Body of pancreas (tissue), 4 donors: ENCODE results near the gene CCDC148. TPM values are rescaled to one million over a fixed set of nuclear protein-coding genes. Genes with fewer than 3 reads are reported as not detected.

Experiments
- ATAC-seq: fragments of 150-250 bp; one replicate; pipeline ENCODE4 v1.9.1; 2016
- DNase-seq, 4 donors: peaks; one replicate each; pipeline ENCODE4 v3.0.0-alpha.2; 2019
- H3K27ac ChIP-seq, 4 donors: fragments of 200-600 bp; sonication (generic); 1 replicate in 3 of 4; 2 replicates in 1 of 4; pipeline versions ENCODE4 v1.5.1 to v1.6.1; 2016 to 2019; ENCODE audit warnings: mild to moderate bottlenecking in 1 of 4, mixed read lengths in 1 of 4, moderate library complexity in 1 of 4
- H3K27me3 ChIP-seq, 2 donors: fragments of 200-600 bp; sonication (generic); one replicate each; pipeline ENCODE4 v1.6.0; 2016; ENCODE audit warnings: mild to moderate bottlenecking in 1 of 2
- H3K36me3 ChIP-seq, 2 donors: fragments of 200-600 bp; sonication (generic); replicated peaks in 1 of 2; 2 replicates each; pipeline ENCODE4 v1.5.1; 2016; ENCODE audit warnings: low read depth in 2 of 2; ENCODE audit not compliant: insufficient read depth in 1 of 2
- H3K4me1 ChIP-seq: fragments of 200-600 bp; sonication (generic); one replicate; pipeline ENCODE4 v1.6.0; 2016
- H3K4me3 ChIP-seq, 2 donors: fragments of 200-600 bp; sonication (generic); 1 replicate in 1 of 2; 2 replicates in 1 of 2; pipeline ENCODE4 v1.5.1; 2016 to 2019
- H3K9me3 ChIP-seq, 3 donors: fragments of 200-600 bp; sonication (generic); 1 replicate in 2 of 3; 2 replicates in 1 of 3; pipeline ENCODE4 v1.5.1; 2016
- CTCF ChIP-seq, 7 experiments: fragments of 450-650 bp in 4 of 7; fragments of 200-600 bp in 3 of 7; sonication (generic) in 3 of 7; IDR thresholded peaks; one replicate each; pipeline ENCODE4 v1.5.1; 2016 to 2019; ENCODE audit warnings: antibody characterized with exemption in 7 of 7
- POLR2A ChIP-seq, 3 donors: fragments of 450-650 bp; IDR thresholded peaks; one replicate each; pipeline ENCODE4 v1.6.1; 2016; ENCODE audit warnings: antibody characterized with exemption in 3 of 3, mild to moderate bottlenecking in 2 of 3
- WGBS, 2 donors: methylation state at CpG; one replicate each; pipeline ENCODE4 v1.1.5; 2017; 5-methylcytosine and 5-hydroxymethylcytosine counted together
- intact Hi-C: fragments of 100-400 bp; cut with DNase I; formaldehyde crosslinking; loops from one replicate; pipeline ENCODE4 v1.15.1; 2023
- total RNA-seq, 2 donors: library from RNA; depleted of rRNA; stranded (reverse); fragments of >200 nt; gene quantifications; one replicate each; pipeline ENCODE4 v1.1.0, GENCODE V29; 2016

The CCDC148 gene
- total RNA-seq, 2 donors from 2014 or later = 0.66 to 0.78 TPM

DNA sequence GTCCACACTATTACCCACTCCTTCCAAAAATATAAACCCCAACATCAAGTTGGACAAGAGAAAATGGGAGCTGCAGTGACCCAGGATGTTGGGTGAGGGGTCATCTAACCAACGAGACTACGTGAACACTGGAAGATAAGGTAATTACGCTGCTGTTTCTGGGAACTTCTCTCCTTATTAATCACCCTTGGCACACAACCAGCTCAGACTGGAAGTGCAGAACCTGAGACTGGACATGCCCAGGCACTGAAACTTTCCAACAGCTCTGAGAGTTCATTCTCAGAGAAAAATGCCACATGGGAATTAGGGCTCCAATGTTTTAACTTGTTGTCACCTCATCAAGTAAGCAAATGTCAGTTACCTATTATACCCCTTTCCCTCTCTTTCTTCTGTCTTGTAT lies 135.3 kb downstream of the CCDC148 start:
- no peak for TF ChIP-seq POLR2A (IDR thresholded peaks at IDR 0.05)
- TF ChIP-seq CTCF (IDR thresholded peaks at IDR 0.05) = no peak
- intact Hi-C loops = no loop called here
- peak in 1 of 4 donors; percentile 14 for DNase-seq
- ATAC-seq = no peak
- Histone ChIP-seq H3K4me1 (no peaks in the 10 kb centered on the region), H3K27ac (no peak overlapping the region), H3K4me3 (no peak overlapping the region), H3K27me3 (no peaks in the 10 kb centered on the region), H3K9me3 (no peaks in the 10 kb centered on the region), H3K36me3 (no peaks in the 10 kb centered on the region)
- 27 to 28% methylated on average over 3 of the region's 3 CpGs for WGBS, 2 donors

GRCh38 chr2:158319269-158319668 lies 137.3 kb downstream of the CCDC148 start:
- ATAC-seq (no peak), DNase-seq (no peak)
- Histone ChIP-seq H3K36me3 (no peaks in the 10 kb centered on the region), H3K4me3 (no peak overlapping the region), H3K9me3 (no peaks in the 10 kb centered on the region), H3K4me1 (no peaks in the 10 kb centered on the region), H3K27ac (no peak overlapping the region), H3K27me3 (no peaks in the 10 kb centered on the region)
- TF ChIP-seq CTCF (IDR thresholded peaks at IDR 0.05) (no peak), POLR2A (IDR thresholded peaks at IDR 0.05) (no peak)
- intact Hi-C loops = no loop called here
- 29 to 48% methylated on average over 1 of the region's 1 CpG for WGBS, 2 donors

GRCh38 chr2:158317642-158318041 lies 138.9 kb downstream of the CCDC148 start:
- no peak overlapping the region for H3K27ac ChIP-seq
- no peak overlapping the region for H3K4me3 ChIP-seq
- ATAC-seq (no peak), DNase-seq (no peak)
- no peak for TF ChIP-seq CTCF (IDR thresholded peaks at IDR 0.05)
- TF ChIP-seq POLR2A (IDR thresholded peaks at IDR 0.05) = no peak
- intact Hi-C loops = no loop called here
- no peaks in the 10 kb centered on the region for H3K4me1 ChIP-seq
- no peaks in the 10 kb centered on the region for H3K9me3 ChIP-seq
- 86 to 95% methylated on average over 2 of the region's 2 CpGs for WGBS, 2 donors
- no peaks in the 10 kb centered on the region for H3K27me3 ChIP-seq
- no peaks in the 10 kb centered on the region for H3K36me3 ChIP-seq

GRCh38 chr2:158315803-158316414 lies 140.6 kb downstream of the CCDC148 start:
- Histone ChIP-seq H3K36me3 (no peaks in the 10 kb centered on the region), H3K27me3 (no peaks in the 10 kb centered on the region), H3K4me1 (no peaks in the 10 kb centered on the region), H3K9me3 (no peaks in the 10 kb centered on the region), H3K27ac (no peak overlapping the region), H3K4me3 (no peak overlapping the region)
- no peak for TF ChIP-seq CTCF (IDR thresholded peaks at IDR 0.05)
- no peak for ATAC-seq
- DNase-seq = no peak
- intact Hi-C loops = no loop called here
- 63 to 67% methylated on average over 1 of the region's 1 CpG for WGBS, 2 donors

- DNase-seq = no peak
- H3K9me3 ChIP-seq = no peaks in the 10 kb centered on the region
- intact Hi-C loops = no loop called here
- H3K27me3 ChIP-seq = no peaks in the 10 kb centered on the region
- H3K36me3 ChIP-seq = no peaks in the 10 kb centered on the region
- no peak overlapping the region for H3K4me3 ChIP-seq
- TF ChIP-seq CTCF (IDR thresholded peaks at IDR 0.05) (no peak), POLR2A (IDR thresholded peaks at IDR 0.05) (no peak)
- H3K4me1 ChIP-seq = no peaks in the 10 kb centered on the region
- no peak for ATAC-seq
- 5 to 13% methylated on average over 1 of the region's 1 CpG for WGBS, 2 donors
- H3K27ac ChIP-seq = no peak overlapping the region
Measured at GRCh38 chr2:158315000-158315399, 141.6 kb downstream of the CCDC148 start.
